ENCODE results near the gene SH3BP4.

DNA sequence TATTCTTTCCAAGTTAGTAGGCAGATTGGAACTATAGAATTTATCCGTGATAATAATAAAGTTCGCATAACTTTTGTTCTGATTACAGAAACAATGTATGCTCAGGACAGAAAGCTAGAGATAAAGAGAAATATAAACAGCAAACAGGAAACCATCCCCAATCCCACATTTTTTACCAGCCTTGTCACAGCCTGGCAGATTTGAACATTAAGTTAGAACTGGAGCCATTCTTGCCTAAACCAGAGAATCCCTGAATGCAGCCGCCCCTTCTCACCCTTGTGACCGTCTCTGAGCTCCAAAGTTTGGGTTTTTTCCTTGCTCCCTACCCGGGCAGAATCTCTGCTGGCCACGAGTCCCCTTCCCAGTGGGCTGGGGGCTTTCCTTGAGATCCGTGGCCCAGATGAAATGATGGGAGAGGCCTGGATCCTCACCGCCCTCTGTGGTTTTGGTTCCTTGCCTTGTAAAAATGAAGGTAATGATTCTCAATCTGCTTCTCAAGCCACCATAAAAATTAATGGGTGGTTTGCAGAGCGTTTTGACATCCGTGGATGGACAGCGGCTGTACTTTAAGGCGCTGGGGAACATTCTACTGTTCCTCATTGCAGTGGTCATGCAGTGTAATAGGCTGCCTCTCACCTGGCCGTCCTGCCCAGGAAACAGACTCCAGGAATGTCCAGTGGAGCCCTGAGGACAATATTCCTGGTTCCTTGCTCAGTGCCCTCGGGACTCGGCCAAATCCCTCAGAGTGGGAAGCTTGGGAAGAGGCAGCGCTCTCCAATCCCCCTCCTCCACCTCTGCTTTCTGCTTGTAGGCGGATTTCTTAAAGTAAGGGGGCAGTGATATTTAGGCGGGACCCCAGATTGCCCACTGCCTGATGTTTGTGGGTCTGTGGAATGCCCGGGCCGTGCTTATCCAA is 1.6 kb downstream of the SH3BP4 start:
- TF ChIP-seq, protein P1, sequence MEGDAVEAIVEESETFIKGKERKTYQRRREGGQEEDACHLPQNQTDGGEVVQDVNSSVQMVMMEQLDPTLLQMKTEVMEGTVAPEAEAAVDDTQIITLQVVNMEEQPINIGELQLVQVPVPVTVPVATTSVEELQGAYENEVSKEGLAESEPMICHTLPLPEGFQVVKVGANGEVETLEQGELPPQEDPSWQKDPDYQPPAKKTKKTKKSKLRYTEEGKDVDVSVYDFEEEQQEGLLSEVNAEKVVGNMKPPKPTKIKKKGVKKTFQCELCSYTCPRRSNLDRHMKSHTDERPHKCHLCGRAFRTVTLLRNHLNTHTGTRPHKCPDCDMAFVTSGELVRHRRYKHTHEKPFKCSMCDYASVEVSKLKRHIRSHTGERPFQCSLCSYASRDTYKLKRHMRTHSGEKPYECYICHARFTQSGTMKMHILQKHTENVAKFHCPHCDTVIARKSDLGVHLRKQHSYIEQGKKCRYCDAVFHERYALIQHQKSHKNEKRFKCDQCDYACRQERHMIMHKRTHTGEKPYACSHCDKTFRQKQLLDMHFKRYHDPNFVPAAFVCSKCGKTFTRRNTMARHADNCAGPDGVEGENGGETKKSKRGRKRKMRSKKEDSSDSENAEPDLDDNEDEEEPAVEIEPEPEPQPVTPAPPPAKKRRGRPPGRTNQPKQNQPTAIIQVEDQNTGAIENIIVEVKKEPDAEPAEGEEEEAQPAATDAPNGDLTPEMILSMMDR (IDR thresholded peaks at IDR 0.05; ENCODE audit: borderline replicate concordance, extremely low read depth, low read length, poor library complexity, severe bottlenecking) = no peak
- TF ChIP-seq EZH2 (IDR thresholded peaks at IDR 0.05; ENCODE audit: borderline replicate concordance, low read depth, low read length, severe bottlenecking) = no peak

Data from DND-41 (cell line).